Lower lobe of right lung (tissue), 2 donors: Measurements from ENCODE around the gene TEX51. TPM values are rescaled to one million over a fixed set of nuclear protein-coding genes. Genes with fewer than 3 reads are reported as not detected.

ENCODE experiments used
- ATAC-seq, 2 donors: fragments of 200-7000 bp; cut with Tn5 transposase; one replicate each; pipeline ENCODE4 v1.9.1; 2020 to 2022; ENCODE audit warnings: mild to moderate bottlenecking in 2 of 2, moderate library complexity in 2 of 2
- DNase-seq: peaks from one replicate; pipeline ENCODE4 v3.0.0-alpha.2; 2020
- H3K27ac ChIP-seq: fragments of 200-600 bp; one replicate; pipeline ENCODE4 v1.8.0; 2022
- H3K27me3 ChIP-seq: fragments of 200-600 bp; one replicate; pipeline ENCODE4 v1.8.0; 2022; ENCODE audit warnings: low read depth
- H3K36me3 ChIP-seq: fragments of 200-600 bp; one replicate; pipeline ENCODE4 v1.8.0; 2022; ENCODE audit warnings: mild to moderate bottlenecking
- H3K4me1 ChIP-seq: fragments of 200-600 bp; one replicate; pipeline ENCODE4 v1.8.0; 2022
- H3K4me3 ChIP-seq: fragments of 200-600 bp; one replicate; pipeline ENCODE4 v1.8.0; 2022; ENCODE audit warnings: mild to moderate bottlenecking
- H3K9me3 ChIP-seq: fragments of 200-600 bp; one replicate; pipeline ENCODE4 v1.8.0; 2022
- intact Hi-C: fragments of 100-400 bp; cut with DNase I; formaldehyde crosslinking; loops from one replicate; pipeline ENCODE4 v1.11.0; 2022
- total RNA-seq: library from RNA; stranded (reverse); fragmentation: NEBNext Ultra II Directional; extraction: Animal tissue kit (Norgen Biotek cat#: 25700); gene quantifications from one replicate; pipeline ENCODE4 v1.2.1, GENCODE V29; 2021
- TF ChIP-seq, protein P1 (sequence below): fragments of 200-600 bp; IDR thresholded peaks from one replicate; pipeline ENCODE4 v1.8.0; 2022; ENCODE audit warnings: antibody characterized with exemption, mild to moderate bottlenecking
- donor health status: DM: no; HTN: yes; CAD: no; lungs with severe emphysema.

TEX51 gene
- total RNA-seq, 1 donor from 2014 or later = not detected

DNA sequence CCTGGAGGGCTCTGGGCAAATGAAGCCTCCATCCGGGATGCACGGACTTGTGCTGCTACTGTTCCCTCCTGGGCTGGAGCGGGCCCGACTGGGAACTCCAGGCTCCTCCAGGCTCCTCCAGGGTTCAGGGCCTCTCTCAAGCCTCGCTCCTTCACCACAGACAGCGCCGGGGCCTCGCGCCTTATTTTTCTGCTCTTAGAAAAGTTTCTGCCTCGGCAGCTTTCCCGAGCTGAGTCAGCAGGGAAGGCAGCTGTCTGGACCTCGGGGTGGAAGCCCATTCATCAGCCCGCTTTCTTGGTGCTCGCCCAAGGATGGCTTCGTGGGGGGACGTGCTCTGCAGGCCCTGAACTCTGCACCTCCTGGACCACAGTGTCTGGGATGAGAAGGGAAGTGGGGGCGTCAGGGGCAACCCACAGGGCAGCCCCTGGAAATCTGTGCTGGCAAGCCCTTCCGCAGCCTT lies 12.9 kb upstream of the TEX51 start:
- intact Hi-C loops = no loop called here
- Histone ChIP-seq H3K27me3 (peaks cover 17% of the 10 kb centered on the region), H3K9me3 (no peaks in the 10 kb centered on the region), H3K27ac (no peak overlapping the region), H3K4me1 (peaks cover 4% of the 10 kb centered on the region), H3K36me3 (no peaks in the 10 kb centered on the region), H3K4me3 (peak overlapping the region; percentile 40)
- TF ChIP-seq, protein P1, sequence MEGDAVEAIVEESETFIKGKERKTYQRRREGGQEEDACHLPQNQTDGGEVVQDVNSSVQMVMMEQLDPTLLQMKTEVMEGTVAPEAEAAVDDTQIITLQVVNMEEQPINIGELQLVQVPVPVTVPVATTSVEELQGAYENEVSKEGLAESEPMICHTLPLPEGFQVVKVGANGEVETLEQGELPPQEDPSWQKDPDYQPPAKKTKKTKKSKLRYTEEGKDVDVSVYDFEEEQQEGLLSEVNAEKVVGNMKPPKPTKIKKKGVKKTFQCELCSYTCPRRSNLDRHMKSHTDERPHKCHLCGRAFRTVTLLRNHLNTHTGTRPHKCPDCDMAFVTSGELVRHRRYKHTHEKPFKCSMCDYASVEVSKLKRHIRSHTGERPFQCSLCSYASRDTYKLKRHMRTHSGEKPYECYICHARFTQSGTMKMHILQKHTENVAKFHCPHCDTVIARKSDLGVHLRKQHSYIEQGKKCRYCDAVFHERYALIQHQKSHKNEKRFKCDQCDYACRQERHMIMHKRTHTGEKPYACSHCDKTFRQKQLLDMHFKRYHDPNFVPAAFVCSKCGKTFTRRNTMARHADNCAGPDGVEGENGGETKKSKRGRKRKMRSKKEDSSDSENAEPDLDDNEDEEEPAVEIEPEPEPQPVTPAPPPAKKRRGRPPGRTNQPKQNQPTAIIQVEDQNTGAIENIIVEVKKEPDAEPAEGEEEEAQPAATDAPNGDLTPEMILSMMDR = no peak
- ATAC-seq = peak; percentile 8 to 9
- no peak for DNase-seq

DNA sequence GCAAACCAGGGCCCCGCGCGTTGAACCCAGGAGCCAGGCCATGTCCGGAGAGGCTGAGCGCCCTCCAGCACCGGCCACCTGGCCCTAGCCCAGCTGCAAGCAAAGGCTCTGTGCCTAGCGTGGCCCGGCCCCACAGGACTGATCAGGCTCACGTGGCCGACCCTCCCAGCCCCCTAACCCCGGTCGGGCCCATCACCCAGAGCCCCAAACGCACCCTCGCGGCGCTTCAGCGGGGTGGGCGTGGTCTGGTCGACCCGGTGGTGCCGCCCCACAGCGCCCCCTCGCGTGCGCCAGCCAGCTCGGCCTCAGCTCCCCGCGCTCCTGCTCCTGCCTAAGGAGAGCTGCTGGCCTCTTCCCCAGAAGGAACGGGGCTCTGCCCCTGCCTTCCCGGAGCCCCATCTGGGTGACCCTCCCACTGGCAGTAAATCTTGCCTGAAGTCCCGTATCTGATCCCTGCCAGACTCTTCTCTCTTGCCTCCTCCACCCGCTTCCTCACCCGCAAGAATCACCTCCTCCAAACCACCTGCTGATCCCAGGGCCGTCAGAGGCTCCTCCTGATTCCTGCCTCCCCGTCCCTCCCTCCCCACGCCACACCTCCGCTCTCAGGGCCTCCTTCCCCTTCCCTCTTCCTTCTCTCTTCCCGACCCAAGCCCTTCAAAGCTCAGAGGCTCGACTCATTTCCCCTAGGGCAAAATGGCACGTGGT lies 12.3 kb upstream of the TEX51 start:
- H3K4me3 ChIP-seq = peak overlapping the region; percentile 40
- peaks cover 4% of the 10 kb centered on the region for H3K4me1 ChIP-seq
- peak; percentile 84 to 87 for ATAC-seq

DNA sequence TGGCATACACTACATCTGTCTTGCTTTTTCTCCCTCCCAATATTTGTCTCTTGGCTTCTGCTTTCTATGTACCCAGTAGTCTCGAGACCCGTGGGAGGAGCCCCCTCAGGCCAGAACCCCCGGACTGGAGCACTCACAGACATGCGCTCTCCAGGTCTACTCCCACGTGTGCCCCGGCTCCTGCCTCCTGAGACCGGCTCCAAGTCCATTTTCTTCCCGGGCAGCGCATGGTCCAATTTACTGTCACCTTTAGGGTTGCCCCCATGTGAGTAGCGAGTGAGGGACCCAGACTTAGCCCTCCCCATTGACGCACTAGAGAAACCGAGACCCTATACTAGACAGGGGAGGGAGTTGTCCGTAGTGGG lies 11.8 kb upstream of the TEX51 start:
- Histone ChIP-seq H3K4me1 (peaks cover 4% of the 10 kb centered on the region), H3K36me3 (no peaks in the 10 kb centered on the region), H3K4me3 (no peak overlapping the region), H3K27ac (no peak overlapping the region), H3K9me3 (no peaks in the 10 kb centered on the region), H3K27me3 (peaks cover 17% of the 10 kb centered on the region)
- DNase-seq (no peak), ATAC-seq (no peak)
- TF ChIP-seq, protein P1 = no peak
- intact Hi-C loops = no loop called here

More for the DNA sequence above, 12.3 kb upstream of the TEX51 start:
- Histone ChIP-seq H3K9me3 (no peaks in the 10 kb centered on the region), H3K36me3 (no peaks in the 10 kb centered on the region), H3K27ac (no peak overlapping the region), H3K27me3 (peaks cover 17% of the 10 kb centered on the region)
- TF ChIP-seq, protein P1 = peak; percentile 68
- intact Hi-C loops = no loop called here
- DNase-seq = peak; percentile 72

DNA sequence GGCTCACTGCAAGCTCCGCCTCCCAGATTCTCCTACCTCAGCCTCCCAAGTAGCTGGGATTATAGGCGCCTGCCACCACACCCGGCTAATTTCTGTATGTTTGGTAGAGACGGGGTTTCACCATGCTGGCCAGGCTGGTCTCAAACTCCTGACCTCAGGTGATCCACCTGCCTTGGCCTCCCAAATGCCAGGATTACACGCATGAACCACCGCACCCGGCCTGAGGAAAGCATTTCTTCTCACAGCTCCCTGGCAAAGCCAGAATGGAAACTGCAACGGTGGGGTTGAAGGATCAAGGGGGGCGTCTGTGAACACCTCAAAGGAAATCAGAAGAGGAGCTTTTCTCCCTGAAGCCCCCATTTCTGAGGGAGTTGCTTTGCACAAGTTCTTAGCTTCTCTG lies 11.2 kb upstream of the TEX51 start:
- H3K27ac ChIP-seq = no peak overlapping the region
- intact Hi-C loops = no loop called here
- TF ChIP-seq, protein P1 = no peak
- H3K36me3 ChIP-seq = no peaks in the 10 kb centered on the region
- peaks cover 17% of the 10 kb centered on the region for H3K27me3 ChIP-seq
- DNase-seq (no peak), ATAC-seq (no peak)
- H3K4me3 ChIP-seq = no peak overlapping the region
- no peaks in the 10 kb centered on the region for H3K9me3 ChIP-seq
- H3K4me1 ChIP-seq = peaks cover 4% of the 10 kb centered on the region

DNA sequence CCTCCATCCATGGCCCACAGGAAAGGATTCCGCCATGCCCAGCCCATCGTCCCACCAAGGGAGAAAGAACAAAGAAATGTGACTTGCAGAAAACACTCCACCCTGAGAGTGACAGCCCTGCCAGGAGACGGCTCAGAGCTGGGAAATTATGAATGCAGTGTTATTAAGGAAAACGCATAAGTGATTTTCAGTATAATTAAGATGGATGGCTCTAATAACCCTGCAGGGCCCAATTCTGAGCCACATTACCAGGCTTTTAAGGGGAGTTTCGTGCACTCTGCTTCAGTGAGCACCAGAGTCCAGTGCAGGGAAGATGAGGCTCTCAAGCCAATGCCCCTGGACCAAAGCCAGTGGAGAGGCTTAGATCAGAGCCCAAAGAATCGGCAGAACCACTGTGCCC lies 10.6 kb upstream of the TEX51 start:
- H3K36me3 ChIP-seq = no peaks in the 10 kb centered on the region
- peaks cover 4% of the 10 kb centered on the region for H3K4me1 ChIP-seq
- intact Hi-C loops = no loop called here
- H3K27ac ChIP-seq = no peak overlapping the region
- no peaks in the 10 kb centered on the region for H3K9me3 ChIP-seq
- DNase-seq (no peak), ATAC-seq (no peak)
- TF ChIP-seq, protein P1 = no peak
- no peak overlapping the region for H3K4me3 ChIP-seq
- H3K27me3 ChIP-seq = peaks cover 17% of the 10 kb centered on the region
